BLaER1 treated with 17β-estradiol and CSF1 and Interleukin-3, amounts not matched to agents 10 nM and 100 nM (cell line): ENCODE data around the gene PSTPIP1.

Experiments used
- H3K27ac ChIP-seq, 11 experiments: shearing (Covaris generic); formaldehyde crosslinking; 2 replicates each; pipeline ENCODE4 v1.8.1; 2022
- H3K27me3 ChIP-seq, 11 experiments: shearing (Covaris generic); formaldehyde crosslinking; 2 replicates each; pipeline ENCODE4 v1.8.1; 2022
- H3K36me3 ChIP-seq, 11 experiments: shearing (Covaris generic); formaldehyde crosslinking; 2 replicates each; pipeline ENCODE4 v1.8.1; 2022
- H3K4me1 ChIP-seq, 10 experiments: shearing (Covaris generic); formaldehyde crosslinking; 2 replicates each; pipeline ENCODE4 v1.8.1; 2022
- H3K4me2 ChIP-seq, 11 experiments: shearing (Covaris generic); formaldehyde crosslinking; 2 replicates each; pipeline ENCODE4 v1.8.1; 2022
- H3K4me3 ChIP-seq, 10 experiments: shearing (Covaris generic); formaldehyde crosslinking; 2 replicates each; pipeline ENCODE4 v1.8.1; 2022
- H3K9ac ChIP-seq, 11 experiments: shearing (Covaris generic); formaldehyde crosslinking; 2 replicates each; pipeline ENCODE4 v1.8.1; 2022
- H3K9me3 ChIP-seq, 11 experiments: shearing (Covaris generic); formaldehyde crosslinking; replicated peaks in 1 of 11; 2 replicates each; pipeline ENCODE4 v1.8.1; 2022
- H4K20me1 ChIP-seq, 11 experiments: shearing (Covaris generic); formaldehyde crosslinking; 2 replicates each; pipeline ENCODE4 v1.8.1; 2022
- Cebpa-rat ChIP-seq, 11 experiments: shearing (Covaris generic); IDR thresholded peaks; 2 replicates each; pipeline ENCODE4 v1.8.1; 2022

Gene PSTPIP1

DNA sequence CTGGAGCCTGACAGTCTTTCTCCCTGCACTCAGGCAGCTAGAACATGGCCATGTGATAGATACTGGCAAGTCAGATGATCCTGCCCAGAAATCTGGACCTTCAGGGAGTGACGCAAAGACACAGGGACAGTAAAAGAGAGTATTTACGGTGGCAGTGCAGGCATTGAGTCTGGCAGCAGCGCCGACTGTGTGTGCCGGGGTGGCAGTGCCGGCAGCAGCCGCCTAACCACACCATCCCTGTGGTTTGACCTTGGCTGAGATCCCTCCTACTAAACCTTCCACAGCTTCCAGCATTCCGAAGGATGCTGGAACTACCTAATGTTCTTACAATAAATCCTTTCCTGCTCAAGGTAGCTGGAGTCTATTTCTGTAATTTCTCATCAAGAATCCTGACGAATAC, 80.6 kb downstream of the PSTPIP1 start:
- H3K27me3 ChIP-seq = no peaks in the 10 kb centered on the region
- peaks cover 0 to 2% (median under 1%) of the 10 kb centered on the region in 11 experiments; a peak in 6 of 22 replicates for H4K20me1 ChIP-seq
- no peak overlapping the region for H3K27ac ChIP-seq
- H3K4me2 ChIP-seq = no peak overlapping the region
- no peak overlapping the region for H3K9ac ChIP-seq
- no peaks in the 10 kb centered on the region for H3K9me3 ChIP-seq
- peaks cover 0 to 12% (median 4%) of the 10 kb centered on the region in 10 experiments; a peak in 7 of 20 replicates for H3K4me1 ChIP-seq
- no peak for TF ChIP-seq Cebpa-rat (IDR thresholded peaks at IDR 0.05)
- H3K4me3 ChIP-seq = no peak overlapping the region
- H3K36me3 ChIP-seq = no peaks in the 10 kb centered on the region

DNA sequence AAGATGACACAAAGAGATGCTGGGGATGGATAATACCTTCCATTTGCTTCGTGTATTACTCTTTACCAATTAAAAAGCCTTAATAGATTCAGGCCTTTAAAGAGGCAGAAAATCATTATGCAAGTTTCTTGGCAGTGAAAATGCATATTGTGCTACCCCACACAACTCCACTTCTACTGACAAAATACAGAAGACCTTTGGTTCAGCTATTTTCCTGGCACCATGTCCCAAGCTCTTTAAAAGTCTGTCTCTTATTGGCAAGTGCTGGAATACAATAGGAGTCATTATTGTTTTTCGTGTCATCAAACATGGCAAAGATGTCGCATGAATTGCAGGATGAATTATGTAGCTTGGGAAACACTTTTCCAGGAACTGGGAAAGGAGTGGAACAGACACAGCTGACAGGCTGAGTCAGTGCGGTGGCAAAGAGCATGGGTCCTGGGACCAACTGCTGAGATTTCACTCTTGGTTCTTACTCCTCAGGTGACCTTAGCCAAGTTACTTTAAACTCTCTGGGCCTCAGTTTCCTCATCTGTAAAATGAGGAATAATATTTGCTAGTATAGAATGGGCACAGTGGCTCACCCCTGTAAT, 81.5 kb downstream of the PSTPIP1 start:
- Histone ChIP-seq H3K27ac (no peak overlapping the region), H3K4me2 (no peak overlapping the region), H3K36me3 (no peaks in the 10 kb centered on the region), H3K9ac (no peak overlapping the region), H3K4me3 (no peak overlapping the region), H3K27me3 (no peaks in the 10 kb centered on the region), H3K9me3 (no peaks in the 10 kb centered on the region), H4K20me1 (no peaks in the 10 kb centered on the region), H3K4me1 (peaks cover 0 to 9% (median under 1%) of the 10 kb centered on the region in 10 experiments; a peak in 7 of 20 replicates)
- no peak for TF ChIP-seq Cebpa-rat (IDR thresholded peaks at IDR 0.05)

DNA sequence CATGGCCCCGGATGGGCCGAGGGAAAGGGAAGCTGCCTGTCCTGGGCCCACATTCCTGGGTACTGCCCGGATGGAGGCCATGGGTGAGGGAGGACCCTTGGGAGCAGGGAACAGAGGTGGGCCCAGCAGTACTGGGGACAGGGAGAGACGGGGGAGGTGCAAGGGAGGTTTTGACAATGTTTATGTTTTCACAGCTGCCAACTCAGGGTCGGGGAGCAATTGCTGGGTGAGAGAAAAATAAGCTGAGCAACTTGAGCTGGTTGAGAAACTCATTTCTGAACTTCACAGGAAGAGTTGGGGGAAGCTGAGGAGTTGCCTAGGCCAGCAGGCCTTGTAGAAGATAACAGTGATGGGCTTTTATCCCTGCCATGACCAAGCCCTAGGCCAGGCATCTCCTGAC, 87.0 kb downstream of the PSTPIP1 start:
- Histone ChIP-seq H3K36me3 (no peaks in the 10 kb centered on the region), H3K9ac (no peak overlapping the region), H3K4me1 (peaks cover 27 to 54% (median 41%) of the 10 kb centered on the region in 10 experiments), H3K4me3 (no peak overlapping the region), H4K20me1 (no peaks in the 10 kb centered on the region), H3K27me3 (no peaks in the 10 kb centered on the region), H3K27ac (peak overlapping the region in 5 of 11 experiments; percentile 19 to 46 (median 27); a peak in 4 of 22 replicates), H3K9me3 (no peaks in the 10 kb centered on the region), H3K4me2 (peak overlapping the region in 8 of 11 experiments; percentile 0 to 67 (median 41); a peak in 10 of 22 replicates)
- TF ChIP-seq Cebpa-rat (IDR thresholded peaks at IDR 0.05) = no peak

DNA sequence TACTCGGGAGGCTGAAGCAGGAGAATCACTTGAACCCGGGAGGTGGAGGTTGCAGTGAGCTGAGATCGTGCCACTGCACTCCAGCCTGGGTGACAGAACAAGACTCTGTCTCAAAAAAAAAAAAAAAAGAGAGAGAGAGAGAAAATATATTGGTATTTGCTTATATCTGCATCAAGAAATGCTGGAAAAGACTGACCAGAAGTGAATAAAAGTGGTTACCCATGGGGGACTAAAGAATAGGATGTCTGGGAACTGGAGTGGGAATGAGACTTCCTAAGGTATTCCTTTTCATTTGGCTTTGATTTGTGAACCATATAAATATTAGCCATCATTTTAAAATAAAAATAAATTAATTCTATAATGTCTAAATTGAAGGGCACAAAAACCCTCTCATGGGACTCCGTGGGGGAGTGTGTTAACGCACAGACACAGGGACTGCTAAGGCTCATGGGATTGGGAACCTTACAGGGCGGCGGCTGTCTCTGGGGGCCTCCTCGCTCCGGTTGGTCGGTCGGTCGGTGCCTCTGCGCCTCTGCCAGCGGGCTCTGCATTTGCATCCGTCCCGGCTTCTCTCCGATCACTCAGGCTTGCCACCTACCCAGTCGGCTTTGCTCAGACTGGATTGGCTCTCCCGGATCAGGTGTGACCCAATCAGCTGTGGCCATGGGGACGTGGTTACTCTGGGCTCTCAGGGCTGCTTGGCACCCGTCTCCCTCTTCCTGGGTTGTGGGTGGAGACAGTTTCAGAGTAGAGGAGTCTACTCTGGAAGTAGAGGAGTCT, 88.6 kb downstream of the PSTPIP1 start:
- peak overlapping the region in 9 of 11 experiments; percentile 29 to 74 (median 51); a peak in 16 of 22 replicates for H3K27ac ChIP-seq
- peak overlapping the region in 8 of 10 experiments; percentile 25 to 50 (median 34); a peak in 11 of 20 replicates for H3K4me3 ChIP-seq
- no peaks in the 10 kb centered on the region for H3K27me3 ChIP-seq
- H3K36me3 ChIP-seq = no peaks in the 10 kb centered on the region
- peak overlapping the region; percentile 55 to 95 (median 71) for H3K4me2 ChIP-seq
- no peak for TF ChIP-seq Cebpa-rat (IDR thresholded peaks at IDR 0.05)
- H3K9me3 ChIP-seq = no peaks in the 10 kb centered on the region
- peaks cover 27 to 52% (median 41%) of the 10 kb centered on the region in 10 experiments for H3K4me1 ChIP-seq
- H3K9ac ChIP-seq = peak overlapping the region in 7 of 11 experiments; percentile 1 to 57 (median 33); a peak in 8 of 22 replicates
- no peaks in the 10 kb centered on the region for H4K20me1 ChIP-seq

DNA sequence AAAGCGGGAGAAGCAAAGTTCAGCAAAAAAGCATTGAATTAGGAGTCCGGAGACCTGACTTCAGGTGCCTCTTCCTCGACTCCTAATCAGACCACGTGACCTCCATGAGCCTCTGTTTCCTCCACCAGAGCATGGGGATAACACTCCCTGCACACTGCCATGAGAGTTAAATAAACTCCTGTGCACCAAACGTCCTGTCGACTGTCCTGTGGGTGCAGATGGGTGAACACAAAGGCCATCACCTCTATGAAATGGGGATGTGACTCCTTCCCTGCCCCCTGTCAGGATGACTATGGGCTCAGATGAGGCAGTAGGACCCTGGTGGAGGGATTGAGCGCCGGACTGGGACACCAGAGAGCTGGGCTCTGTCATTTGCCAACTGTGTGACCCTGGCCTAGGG, 89.5 kb downstream of the PSTPIP1 start:
- Histone ChIP-seq H3K4me1 (peaks cover 27 to 46% (median 41%) of the 10 kb centered on the region in 10 experiments), H4K20me1 (no peaks in the 10 kb centered on the region), H3K36me3 (no peaks in the 10 kb centered on the region), H3K27me3 (no peaks in the 10 kb centered on the region), H3K9me3 (no peaks in the 10 kb centered on the region), H3K4me2 (peak overlapping the region; percentile 55 to 95 (median 71)), H3K4me3 (peak overlapping the region in 1 of 10 experiments; percentile 50; a peak in 1 of 20 replicates), H3K27ac (peak overlapping the region in 9 of 11 experiments; percentile 29 to 74 (median 51); a peak in 16 of 22 replicates), H3K9ac (peak overlapping the region in 2 of 11 experiments; percentile 33 to 47; a peak in 2 of 22 replicates)
- no peak for TF ChIP-seq Cebpa-rat (IDR thresholded peaks at IDR 0.05)

DNA sequence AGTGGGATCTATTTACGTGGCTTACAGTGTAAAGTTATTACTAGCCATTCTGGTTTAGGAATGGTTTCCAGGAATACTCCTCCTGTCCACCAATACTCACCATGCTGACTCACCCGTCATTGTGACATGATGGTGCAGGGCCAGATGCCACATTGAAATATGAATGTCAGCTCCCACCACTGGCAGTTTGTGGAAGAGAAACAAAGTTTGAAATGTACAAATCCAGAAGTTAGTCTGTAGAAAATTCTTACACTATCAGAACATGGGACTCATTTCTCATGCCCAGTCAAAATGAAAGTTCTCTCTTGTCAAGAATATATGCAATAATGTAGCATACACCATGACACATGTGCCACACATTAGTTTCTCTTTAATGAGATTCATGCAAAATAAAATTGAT, 90.4 kb downstream of the PSTPIP1 start:
- Histone ChIP-seq H3K9ac (no peak overlapping the region), H3K27ac (peak overlapping the region in 3 of 11 experiments; percentile 12 to 51 (median 50); a peak in 1 of 22 replicates), H3K4me2 (peak overlapping the region in 9 of 11 experiments; percentile 16 to 95 (median 72); a peak in 12 of 22 replicates), H3K9me3 (no peaks in the 10 kb centered on the region), H4K20me1 (no peaks in the 10 kb centered on the region), H3K4me1 (peaks cover 27 to 46% (median 41%) of the 10 kb centered on the region in 10 experiments), H3K4me3 (no peak overlapping the region), H3K27me3 (no peaks in the 10 kb centered on the region), H3K36me3 (no peaks in the 10 kb centered on the region)
- no peak for TF ChIP-seq Cebpa-rat (IDR thresholded peaks at IDR 0.05)
